ENCODE measurements around the gene PPTC7.

GRCh38 chr12:110590806-110591326, 7.7 kb upstream of the PPTC7 start:
- TF ChIP-seq REST (IDR thresholded peaks at IDR 0.05; ENCODE audit: insufficient replicate concordance, low read depth): no peak
- TF ChIP-seq CTCF (IDR thresholded peaks at IDR 0.05; ENCODE audit: insufficient read depth, low read length): no peak

Measured in HL-60 (cell line).